GM18526 (cell line): ENCODE measurements around the gene AFDN.

ENCODE experiments used
- POLR2A ChIP-seq: IDR thresholded peaks from 3 replicates; pipeline ENCODE4 v1.6.1; 2011; ENCODE audit not compliant: insufficient read length; ENCODE audit errors: extremely low read depth

Gene AFDN

GRCh38 chr6:167925026-167925425 is 98.3 kb downstream of the AFDN start:
- no peak for TF ChIP-seq POLR2A

- TF ChIP-seq POLR2A, result no peak
Observed at GRCh38 chr6:167927246-167927645, 100.5 kb downstream of the AFDN start.

- TF ChIP-seq POLR2A, result no peak
Observed at GRCh38 chr6:167928111-167928510, 101.4 kb downstream of the AFDN start.

GRCh38 chr6:167930295-167930694 is 103.6 kb downstream of the AFDN start:
- no peak for TF ChIP-seq POLR2A

DNA sequence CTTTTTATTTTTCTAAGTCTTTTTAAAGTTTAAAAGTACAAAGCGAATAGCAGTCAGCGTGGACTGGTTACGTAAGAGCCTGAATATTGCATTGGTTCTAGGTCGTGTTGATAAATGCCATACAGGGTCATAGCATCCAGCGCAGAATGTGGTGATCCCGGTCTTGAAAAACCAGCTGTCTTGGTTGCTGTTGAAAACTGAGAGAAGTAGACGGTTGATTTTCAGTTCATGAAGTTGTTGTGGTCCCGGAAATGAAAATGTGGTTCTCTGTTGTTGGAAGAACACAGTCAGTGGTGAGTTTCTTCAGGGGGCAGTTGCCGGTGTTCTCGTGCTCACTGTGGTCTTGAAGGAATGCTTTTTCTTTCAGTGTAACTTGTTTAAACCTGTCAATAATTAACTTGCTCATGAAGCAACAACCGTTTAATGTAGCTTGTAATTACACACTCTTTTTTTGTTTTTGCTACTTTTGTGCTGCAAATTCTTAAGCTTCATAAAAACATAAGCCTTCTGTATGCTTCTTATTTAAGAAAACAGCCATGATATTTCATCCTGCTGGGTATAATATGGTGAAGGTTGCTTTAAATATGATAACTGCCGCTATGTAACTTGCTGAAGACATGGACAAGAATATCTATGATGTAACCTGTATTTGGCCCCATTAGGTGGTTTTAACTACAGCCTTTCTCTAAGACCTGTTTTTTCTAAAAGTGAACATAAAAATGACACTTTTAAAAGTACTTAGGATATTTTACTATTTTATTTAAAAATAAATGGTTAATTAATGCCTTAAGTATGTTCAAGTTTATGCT is 106.0 kb downstream of the AFDN start:
- TF ChIP-seq POLR2A, result no peak

DNA sequence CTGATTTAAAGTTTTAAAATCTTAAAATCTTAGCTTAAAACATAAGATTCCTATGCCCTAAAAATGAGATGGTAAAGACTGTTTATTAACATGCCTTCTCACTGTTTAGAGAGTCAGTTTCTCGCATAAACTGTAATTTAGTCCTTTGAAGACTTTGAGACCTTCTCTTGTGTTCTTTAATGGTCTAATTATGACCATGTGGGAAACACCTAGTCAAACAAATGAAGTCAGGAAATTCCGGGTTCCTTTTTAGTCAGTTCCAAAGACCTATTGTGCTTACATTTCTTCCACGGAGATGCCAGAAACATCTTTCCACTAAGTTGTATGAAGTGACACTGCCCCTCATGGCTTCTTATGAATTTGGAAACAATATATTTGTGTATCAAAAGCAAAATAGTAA is 106.6 kb downstream of the AFDN start:
- no peak for TF ChIP-seq POLR2A

DNA sequence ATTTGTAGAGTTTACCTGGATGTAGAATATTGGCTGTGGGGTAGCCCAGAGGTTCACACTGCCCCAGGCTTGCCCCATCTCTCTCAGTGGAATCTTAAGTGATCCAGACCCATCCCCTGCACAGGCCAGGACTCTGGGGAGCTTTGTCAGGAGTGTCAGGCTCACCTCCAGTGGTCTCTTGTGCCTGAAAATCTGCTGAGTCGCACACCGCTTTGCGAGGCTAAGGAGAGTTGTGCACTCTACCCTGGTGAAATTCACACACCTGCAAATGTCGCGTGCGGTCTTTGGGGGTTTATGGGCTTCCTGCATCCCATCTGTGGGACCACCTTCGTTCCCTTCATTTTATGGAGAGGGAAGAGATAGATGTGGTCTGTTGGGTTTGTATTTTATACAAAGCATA is 107.1 kb downstream of the AFDN start:
- TF ChIP-seq POLR2A, result no peak

- TF ChIP-seq POLR2A, result no peak
Observed at GRCh38 chr6:167934426-167934864, 107.7 kb downstream of the AFDN start.

DNA sequence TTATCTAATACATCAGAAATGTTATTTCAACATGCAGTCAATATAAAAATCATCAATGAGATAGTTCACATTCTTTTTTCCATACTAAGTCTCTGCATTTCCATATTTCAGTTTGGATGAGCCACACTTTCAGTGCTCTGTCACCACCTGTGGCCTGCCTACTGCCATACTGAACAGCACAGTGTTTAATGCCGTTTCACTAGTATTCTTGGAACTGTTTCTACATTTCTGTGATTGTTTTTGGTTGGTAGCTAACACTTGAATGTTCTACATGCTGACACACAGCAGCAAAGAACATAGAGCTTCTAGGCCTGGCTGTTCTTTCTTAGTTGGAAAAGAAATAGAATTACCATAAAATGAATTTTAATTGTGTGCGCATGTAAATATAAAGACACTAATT is 109.3 kb downstream of the AFDN start:
- TF ChIP-seq POLR2A, result no peak

GRCh38 chr6:167937301-167937700 is 110.6 kb downstream of the AFDN start:
- no peak for TF ChIP-seq POLR2A

- TF ChIP-seq POLR2A, result no peak
Observed at GRCh38 chr6:167937948-167938911, 111.5 kb downstream of the AFDN start.

DNA sequence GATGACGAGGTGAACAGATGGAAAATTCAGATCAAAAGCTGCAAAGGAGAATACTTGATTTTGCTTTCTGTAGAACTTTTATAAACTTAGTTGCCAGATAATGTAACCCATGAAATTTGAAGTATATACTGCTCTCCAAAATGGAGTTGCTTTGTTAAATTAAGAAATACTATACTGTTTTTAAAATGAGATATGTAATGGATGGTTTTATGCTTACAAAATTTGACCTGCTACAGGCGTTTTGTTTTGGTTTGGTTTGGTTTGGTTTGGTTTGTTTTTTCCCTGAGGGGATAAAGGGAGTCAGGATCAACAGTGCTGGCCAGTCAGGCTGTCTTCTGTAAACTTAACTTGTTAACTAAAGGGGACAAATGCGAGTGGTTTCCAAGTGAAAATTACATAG is 115.1 kb downstream of the AFDN start:
- TF ChIP-seq POLR2A, result no peak

DNA sequence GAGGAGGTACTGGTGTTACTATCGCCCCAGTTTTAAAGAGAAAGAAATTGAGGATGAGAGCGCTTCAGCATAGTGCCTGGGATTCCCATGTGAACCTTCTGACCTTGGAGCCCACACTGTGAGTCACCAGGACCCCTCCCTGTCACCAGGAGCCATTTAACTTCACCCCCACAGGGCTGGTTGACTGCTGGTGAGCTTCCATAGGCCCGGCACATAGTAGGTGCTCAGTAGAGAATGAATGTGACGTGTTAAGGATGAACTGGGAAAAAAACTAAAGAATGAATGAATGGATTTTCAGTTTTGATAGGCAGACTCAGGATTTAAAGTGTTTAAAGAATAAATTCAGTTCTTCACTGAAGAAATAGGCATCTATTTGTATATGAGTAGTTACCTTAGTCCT is 117.4 kb downstream of the AFDN start:
- TF ChIP-seq POLR2A, result no peak

DNA sequence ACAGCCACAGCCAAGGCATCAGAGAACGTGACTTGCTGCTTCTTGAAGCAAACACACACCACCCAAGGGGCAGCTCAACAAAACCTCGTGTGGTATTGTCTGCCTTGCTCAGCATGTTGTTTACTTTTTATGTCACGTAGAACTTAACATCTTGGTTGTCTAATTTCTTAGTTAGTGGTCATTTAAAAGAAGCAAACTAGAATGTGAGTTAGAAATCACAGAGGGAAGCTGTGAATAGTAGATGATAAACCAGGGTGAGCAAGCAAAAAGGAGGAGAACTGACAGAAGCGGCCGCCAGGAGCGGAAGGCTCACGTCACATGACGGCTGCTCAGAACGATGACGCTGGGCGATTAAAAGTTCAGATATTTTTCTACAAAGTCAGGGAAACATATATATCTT is 119.3 kb downstream of the AFDN start:
- TF ChIP-seq POLR2A, result no peak

DNA sequence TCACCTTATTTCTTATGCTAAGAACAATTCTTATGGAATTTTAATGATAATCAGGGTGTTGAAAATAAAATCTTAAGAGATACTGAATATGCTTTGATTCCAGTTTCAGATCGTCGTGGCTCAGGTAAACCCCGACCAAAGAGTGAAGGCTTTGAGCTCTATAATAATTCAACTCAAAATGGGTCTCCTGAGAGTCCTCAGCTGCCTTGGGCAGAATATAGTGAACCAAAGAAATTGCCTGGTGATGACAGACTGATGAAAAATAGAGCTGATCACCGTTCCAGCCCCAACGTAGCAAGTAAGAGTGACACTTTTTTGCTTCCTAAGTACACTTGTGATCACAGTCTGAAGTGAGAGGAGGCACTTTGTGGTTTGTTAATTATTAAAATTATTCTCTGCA is 119.9 kb downstream of the AFDN start:
- no peak for TF ChIP-seq POLR2A

GRCh38 chr6:167947716-167948115 is 121.0 kb downstream of the AFDN start:
- TF ChIP-seq POLR2A, result no peak

GRCh38 chr6:167948716-167949115 is 122.0 kb downstream of the AFDN start:
- TF ChIP-seq POLR2A, result no peak
